Hematopoietic multipotent progenitor cell treated with erythropoietin and hydrocortisone succinate and interleukin-3 and kit ligand, for 17 days (in vitro differentiated cells): ENCODE measurements around the gene MEPCE.
A peak's percentile ranks its signal among the peaks of the same experiment; 100 is the strongest.

Experiments used
- DNase-seq: peaks from one replicate; pipeline ENCODE4 v3.0.0-alpha.2; 2015; ENCODE audit warnings: low spot score

The MEPCE gene

GRCh38 chr7:100406767-100407166 is 22.9 kb upstream of the MEPCE start:
- no peak for DNase-seq

- DNase-seq, result peak; percentile 62
Observed at GRCh38 chr7:100407285-100408180, 22.1 kb upstream of the MEPCE start.

GRCh38 chr7:100411101-100411500 is 18.5 kb upstream of the MEPCE start:
- no peak for DNase-seq

GRCh38 chr7:100413346-100413745 is 16.3 kb upstream of the MEPCE start:
- DNase-seq, result no peak

- DNase-seq, result no peak
Observed at GRCh38 chr7:100413889-100414288, 15.7 kb upstream of the MEPCE start.

- no peak for DNase-seq
Observed at GRCh38 chr7:100415448-100415847, 14.2 kb upstream of the MEPCE start.

- DNase-seq, result no peak
Observed at GRCh38 chr7:100418930-100419659, 10.5 kb upstream of the MEPCE start.

GRCh38 chr7:100419660-100420226 is 9.9 kb upstream of the MEPCE start:
- DNase-seq, result no peak

GRCh38 chr7:100423315-100423714 is 6.3 kb upstream of the MEPCE start:
- no peak for DNase-seq

- no peak for DNase-seq
Observed at GRCh38 chr7:100425347-100425746, 4.3 kb upstream of the MEPCE start.

GRCh38 chr7:100426516-100426915 is 3.1 kb upstream of the MEPCE start:
- no peak for DNase-seq

GRCh38 chr7:100427762-100428198 is 1.9 kb upstream of the MEPCE start:
- no peak for DNase-seq

- DNase-seq, result peak; percentile 99
Observed at GRCh38 chr7:100428199-100428966, 1.2 kb upstream of the MEPCE start, which contains the start of gene ZCWPW1. ZCWPW1 (minus strand) TSS chr7:100428703; CDS start chr7:100420649, 8,054 bp downstream.

- DNase-seq, result peak; percentile 100
Observed at GRCh38 chr7:100428967-100429636, 529 bp upstream of the MEPCE start.

- DNase-seq, result peak; percentile 64
Observed at GRCh38 chr7:100430493-100431285, 1.1 kb downstream of the MEPCE start.

- DNase-seq, result no peak
Observed at GRCh38 chr7:100431286-100431735, 1.7 kb downstream of the MEPCE start.

GRCh38 chr7:100432053-100432452 is 2.4 kb downstream of the MEPCE start:
- peak; percentile 30 for DNase-seq

GRCh38 chr7:100432621-100433275 is 3.1 kb downstream of the MEPCE start:
- no peak for DNase-seq

- DNase-seq, result no peak
Observed at GRCh38 chr7:100433276-100433591, 3.6 kb downstream of the MEPCE start.
